Measurements from ENCODE around the gene PPFIA3.
"Not testable (repeated sequence)": the region's sequence is repeated elsewhere in the genome, so short reads cannot be mapped to it uniquely, and the experiment has no call there.

Gene PPFIA3

GRCh38 chr19:49126575-49126974, 7.2 kb downstream of the PPFIA3 start:
- Mint-ChIP-seq H3K4me1 (peaks cover 12% of the 10 kb centered on the region), H3K27ac (no peak overlapping the region), H3K27me3 (ENCODE audit: low read depth) (peaks cover 14% of the 10 kb centered on the region), H3K4me3 (peak overlapping the region in 1 of 3 experiments; percentile 32), H3K36me3 (ENCODE audit: low read depth) (no peaks in the 10 kb centered on the region), H3K9me3 (no peaks in the 10 kb centered on the region)
- TF ChIP-seq CTCF (IDR thresholded peaks at IDR 0.05; ENCODE audit: unreplicated experiment in 3 of 3) = no peak

- H3K36me3 Mint-ChIP-seq (ENCODE audit: low read depth); H3K9me3 Mint-ChIP-seq; H3K4me3 Mint-ChIP-seq; H3K27ac Mint-ChIP-seq: not testable (repeated sequence)
- peaks cover 12% of the 10 kb centered on the region for H3K4me1 Mint-ChIP-seq
- peaks cover 12% of the 10 kb centered on the region for H3K27me3 Mint-ChIP-seq (ENCODE audit: low read depth)
Observed at GRCh38 chr19:49127225-49127624, 7.9 kb downstream of the PPFIA3 start.

DNA sequence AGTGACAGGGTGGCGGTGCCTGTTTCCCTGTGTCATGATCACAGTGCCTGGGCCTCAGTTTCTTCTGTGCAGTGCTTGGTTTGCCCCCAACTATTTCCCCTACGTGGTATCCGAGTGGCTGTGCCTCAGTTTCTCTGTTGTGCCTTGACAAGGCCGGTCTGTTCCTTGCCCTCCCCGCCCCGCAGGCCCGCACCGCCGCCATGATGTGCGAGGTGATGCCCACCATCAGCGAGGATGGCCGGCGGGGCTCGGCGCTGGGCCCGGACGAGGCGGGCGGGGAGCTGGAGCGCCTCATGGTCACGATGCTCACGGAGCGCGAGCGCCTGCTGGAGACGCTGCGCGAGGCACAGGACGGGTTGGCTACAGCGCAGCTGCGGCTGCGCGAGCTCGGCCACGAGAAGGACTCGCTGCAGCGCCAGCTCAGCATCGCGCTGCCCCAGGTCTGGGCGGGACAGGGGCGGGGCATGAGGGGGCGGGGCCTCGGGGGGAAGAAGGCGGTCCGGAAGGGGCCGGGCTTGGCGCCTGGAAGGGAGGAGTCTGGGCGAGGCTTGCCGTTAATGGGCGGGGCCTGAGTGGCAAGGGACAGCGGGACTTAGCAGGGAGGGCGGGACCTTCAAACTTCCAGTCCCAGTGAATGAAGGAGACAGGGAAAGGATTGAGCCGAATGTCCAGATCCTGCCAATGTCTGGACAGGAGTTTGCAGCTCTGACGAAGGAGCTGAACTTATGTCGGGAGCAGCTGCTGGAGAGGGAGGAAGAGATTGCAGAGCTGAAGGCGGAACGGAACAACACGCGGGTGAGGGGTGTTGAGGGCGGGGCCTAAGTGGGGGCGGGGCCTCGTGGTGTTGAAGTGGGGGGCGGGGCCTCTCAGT, 8.6 kb downstream of the PPFIA3 start:
- Mint-ChIP-seq H3K4me3 (peak overlapping the region; percentile 81 to 84 (median 83)), H3K36me3 (ENCODE audit: low read depth) (no peaks in the 10 kb centered on the region), H3K27me3 (ENCODE audit: low read depth) (peaks cover 6% of the 10 kb centered on the region), H3K4me1 (peaks cover 12% of the 10 kb centered on the region), H3K9me3 (no peaks in the 10 kb centered on the region), H3K27ac (peak overlapping the region in 2 of 3 experiments; percentile 66 to 69)
- peak in 1 of 3 experiments; percentile 19 for TF ChIP-seq CTCF (IDR thresholded peaks at IDR 0.05; ENCODE audit: unreplicated experiment in 3 of 3)

DNA sequence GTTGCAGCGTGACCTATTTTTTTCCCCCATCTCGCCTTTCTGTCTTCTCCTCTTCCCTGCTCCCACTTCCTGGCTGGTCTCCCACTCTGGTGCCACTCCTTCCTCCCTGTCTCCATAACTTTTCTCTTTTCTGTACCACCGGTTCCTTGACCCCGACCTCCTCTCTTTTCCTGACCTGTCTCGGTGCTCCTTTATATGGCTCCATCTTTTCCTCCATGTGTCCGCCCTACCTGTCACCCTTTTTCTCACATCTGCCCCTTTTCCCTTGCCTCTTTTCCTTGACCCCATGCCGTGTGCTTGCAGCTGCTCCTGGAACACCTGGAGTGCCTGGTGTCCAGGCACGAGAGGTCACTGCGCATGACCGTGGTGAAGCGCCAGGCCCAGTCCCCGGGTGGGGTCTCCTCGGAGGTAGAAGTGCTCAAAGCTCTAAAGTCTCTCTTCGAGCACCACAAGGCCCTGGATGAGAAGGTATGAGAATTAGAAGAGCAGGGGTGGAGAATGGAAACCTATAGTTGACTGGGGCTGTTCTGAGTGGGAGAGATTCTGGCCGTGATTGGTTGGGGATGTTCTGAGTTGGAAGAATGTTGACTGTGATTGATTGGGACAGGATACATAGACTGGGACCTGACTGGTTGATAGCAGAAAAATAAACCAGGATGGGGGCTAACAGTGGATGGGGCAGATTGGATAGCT, 9.3 kb downstream of the PPFIA3 start:
- Mint-ChIP-seq H3K9me3 (no peaks in the 10 kb centered on the region), H3K4me3 (peak overlapping the region; percentile 64 to 84 (median 83)), H3K36me3 (ENCODE audit: low read depth) (peaks cover 3% of the 10 kb centered on the region), H3K27ac (peak overlapping the region in 2 of 3 experiments; percentile 66 to 69), H3K4me1 (peaks cover 12% of the 10 kb centered on the region), H3K27me3 (ENCODE audit: low read depth) (peaks cover 6% of the 10 kb centered on the region)
- no peak for TF ChIP-seq CTCF (IDR thresholded peaks at IDR 0.05; ENCODE audit: unreplicated experiment in 3 of 3)

GRCh38 chr19:49129238-49129583, 9.9 kb downstream of the PPFIA3 start:
- Mint-ChIP-seq H3K4me3 (peak overlapping the region; percentile 30 to 84 (median 64)), H3K9me3 (no peaks in the 10 kb centered on the region), H3K27ac (no peak overlapping the region), H3K4me1 (peaks cover 12% of the 10 kb centered on the region), H3K27me3 (ENCODE audit: low read depth) (peaks cover 6% of the 10 kb centered on the region), H3K36me3 (ENCODE audit: low read depth) (peaks cover 8% of the 10 kb centered on the region)
- TF ChIP-seq CTCF (IDR thresholded peaks at IDR 0.05; ENCODE audit: unreplicated experiment in 3 of 3) = no peak

- H3K27ac Mint-ChIP-seq = no peak overlapping the region
- H3K27me3 Mint-ChIP-seq (ENCODE audit: low read depth) = no peaks in the 10 kb centered on the region
- H3K4me3 Mint-ChIP-seq = peak overlapping the region in 2 of 3 experiments; percentile 32 to 38
- peaks cover 16% of the 10 kb centered on the region for H3K36me3 Mint-ChIP-seq (ENCODE audit: low read depth)
- no peaks in the 10 kb centered on the region for H3K9me3 Mint-ChIP-seq
- no peak for TF ChIP-seq CTCF (IDR thresholded peaks at IDR 0.05; ENCODE audit: unreplicated experiment in 3 of 3)
- peaks cover 12% of the 10 kb centered on the region for H3K4me1 Mint-ChIP-seq
Observed at GRCh38 chr19:49130325-49130724, 11.0 kb downstream of the PPFIA3 start.

All from nephron (organoid).